Measurements from ENCODE around the gene PIK3R6.

The PIK3R6 gene

DNA sequence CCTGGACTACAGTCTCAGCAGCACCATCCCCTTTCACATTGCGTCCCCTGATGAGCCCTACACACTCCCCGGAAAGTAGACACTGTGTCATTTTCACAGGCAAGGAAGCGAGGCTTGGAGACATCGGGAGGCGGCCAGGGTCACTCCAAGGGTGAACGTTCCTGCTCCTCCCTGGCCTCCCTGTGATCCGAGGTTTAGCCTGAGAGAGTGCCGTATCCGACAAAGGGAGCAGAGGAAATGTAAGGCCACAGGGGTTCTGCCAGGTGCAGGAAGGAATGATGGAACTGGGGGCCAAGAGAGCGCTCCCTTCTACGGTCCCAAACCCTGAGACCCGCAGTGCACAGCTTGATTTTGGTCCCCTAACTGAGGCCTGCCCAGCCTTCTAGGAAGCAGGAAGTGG lies 8.0 kb upstream of the PIK3R6 start:
- no peaks in the 10 kb centered on the region for H3K79me2 ChIP-seq (ENCODE audit: insufficient read depth, low read depth)
- H3K4me1 ChIP-seq (ENCODE audit: low read depth, poor library complexity, severe bottlenecking) = no peaks in the 10 kb centered on the region
- H3K4me3 ChIP-seq (IDR thresholded peaks at IDR 0.05; ENCODE audit: insufficient read depth, low read depth, low read length) = no peak overlapping the region
- no peaks in the 10 kb centered on the region for H3K36me3 ChIP-seq (ENCODE audit: insufficient read depth)
- H4K20me1 ChIP-seq (ENCODE audit: insufficient read depth) = no peaks in the 10 kb centered on the region
- H2AFZ ChIP-seq (ENCODE audit: low read depth) = no peak overlapping the region
- no peaks in the 10 kb centered on the region for H3K27me3 ChIP-seq (ENCODE audit: insufficient read depth, low read depth)
- no peak overlapping the region for H3K4me2 ChIP-seq
- no peak for TF ChIP-seq CTCF (conservative IDR thresholded peaks at IDR 0.05; ENCODE audit: low read depth, low read length)
- H3K27ac ChIP-seq = no peak overlapping the region
- no peak overlapping the region for H3K9ac ChIP-seq

DNA sequence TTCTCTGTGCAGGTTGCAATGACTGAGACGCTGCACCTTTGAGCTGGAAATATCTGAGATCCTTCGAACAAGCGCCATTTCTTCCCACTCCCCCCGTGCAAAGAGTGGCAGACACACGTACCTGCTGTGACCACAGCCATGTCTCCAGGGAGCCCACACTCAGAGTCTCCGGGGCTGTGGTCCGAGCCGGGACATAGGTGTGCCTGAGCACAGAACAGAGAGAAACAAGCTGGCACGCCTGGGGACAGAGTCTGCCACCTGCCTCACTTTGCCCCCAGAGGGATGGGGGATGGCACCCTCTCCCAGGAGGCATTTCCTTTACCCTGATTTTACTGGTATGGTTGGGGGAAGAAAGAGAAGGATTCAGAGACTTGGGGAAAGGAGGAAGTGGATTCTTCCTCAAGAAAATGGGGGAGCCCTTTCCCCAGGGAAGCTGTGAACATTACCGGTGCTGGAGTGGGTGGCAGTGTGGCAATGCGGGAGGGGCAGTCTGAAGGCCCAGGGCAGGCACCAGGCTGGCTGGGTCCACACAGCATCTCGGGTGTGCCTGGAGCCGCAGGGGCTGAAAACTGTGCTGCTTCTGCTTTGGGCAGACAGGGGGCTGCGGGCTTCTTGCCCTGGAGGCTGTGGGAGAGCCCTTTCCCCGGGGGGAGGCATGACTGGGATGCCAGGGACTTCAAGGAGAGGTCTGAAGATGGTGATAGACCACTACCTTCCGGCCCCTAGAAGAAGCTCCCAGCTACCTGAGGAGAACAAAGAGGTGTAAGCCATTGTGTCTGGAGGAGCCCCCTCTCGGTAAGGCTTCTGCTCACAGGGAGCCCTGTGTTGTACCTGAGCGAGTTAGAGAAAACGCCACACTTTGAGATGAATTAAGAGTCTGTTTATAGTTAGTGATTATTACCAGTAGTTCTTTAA lies 6.6 kb upstream of the PIK3R6 start:
- H3K4me2 ChIP-seq = no peak overlapping the region
- H3K4me3 ChIP-seq (IDR thresholded peaks at IDR 0.05; ENCODE audit: insufficient read depth, low read depth, low read length) = no peak overlapping the region
- H3K27ac ChIP-seq = no peak overlapping the region
- H3K4me1 ChIP-seq (ENCODE audit: low read depth, poor library complexity, severe bottlenecking) = no peaks in the 10 kb centered on the region
- no peaks in the 10 kb centered on the region for H3K79me2 ChIP-seq (ENCODE audit: insufficient read depth, low read depth)
- no peak for TF ChIP-seq CTCF (conservative IDR thresholded peaks at IDR 0.05; ENCODE audit: low read depth, low read length)
- H2AFZ ChIP-seq (ENCODE audit: low read depth) = no peak overlapping the region
- no peak overlapping the region for H3K9ac ChIP-seq
- H3K27me3 ChIP-seq (ENCODE audit: insufficient read depth, low read depth) = no peaks in the 10 kb centered on the region
- no peaks in the 10 kb centered on the region for H4K20me1 ChIP-seq (ENCODE audit: insufficient read depth)
- H3K36me3 ChIP-seq (ENCODE audit: insufficient read depth) = no peaks in the 10 kb centered on the region

DNA sequence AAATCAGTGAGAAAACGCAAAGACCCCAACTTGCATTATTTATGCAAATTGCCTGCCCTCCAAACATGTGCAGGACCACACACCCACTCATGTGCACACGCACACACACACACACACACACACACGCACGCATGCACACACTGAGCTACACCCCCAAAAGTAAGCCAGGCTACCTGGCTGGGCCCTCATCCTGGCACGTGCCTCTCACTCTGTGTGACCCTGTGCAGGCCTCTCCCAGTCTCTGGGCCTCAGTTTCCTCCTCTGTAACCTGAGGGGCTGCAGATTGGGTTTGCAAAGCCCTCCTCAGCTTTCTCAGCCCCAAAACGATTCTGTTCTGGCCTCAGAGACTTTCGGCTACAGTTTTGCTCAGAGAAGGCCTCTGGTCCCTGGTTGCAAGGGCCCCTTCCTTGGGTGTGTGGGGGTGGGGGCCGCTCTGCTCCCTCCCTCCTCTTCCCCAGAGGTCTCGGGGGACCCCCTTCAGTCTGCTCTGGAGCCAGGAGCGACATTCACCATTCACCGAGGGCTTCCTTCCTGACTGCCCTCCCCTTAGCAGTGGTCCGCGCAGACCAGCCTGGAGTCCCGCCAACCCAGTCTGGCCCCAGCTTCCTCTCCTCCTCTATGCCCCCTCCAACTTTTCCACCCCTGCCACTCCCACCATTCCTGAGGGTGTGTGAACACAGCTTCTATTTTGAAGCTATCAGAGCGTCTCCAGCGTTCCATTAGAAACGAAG lies 5.4 kb upstream of the PIK3R6 start:
- H4K20me1 ChIP-seq (ENCODE audit: insufficient read depth) = no peaks in the 10 kb centered on the region
- TF ChIP-seq CTCF (conservative IDR thresholded peaks at IDR 0.05; ENCODE audit: low read depth, low read length) = no peak
- H3K36me3 ChIP-seq (ENCODE audit: insufficient read depth) = no peaks in the 10 kb centered on the region
- no peak overlapping the region for H3K27ac ChIP-seq
- no peaks in the 10 kb centered on the region for H3K27me3 ChIP-seq (ENCODE audit: insufficient read depth, low read depth)
- H3K4me2 ChIP-seq = no peak overlapping the region
- H3K4me3 ChIP-seq (IDR thresholded peaks at IDR 0.05; ENCODE audit: insufficient read depth, low read depth, low read length) = no peak overlapping the region
- H3K9ac ChIP-seq = no peak overlapping the region
- no peak overlapping the region for H2AFZ ChIP-seq (ENCODE audit: low read depth)
- H3K4me1 ChIP-seq (ENCODE audit: low read depth, poor library complexity, severe bottlenecking) = no peaks in the 10 kb centered on the region
- no peaks in the 10 kb centered on the region for H3K79me2 ChIP-seq (ENCODE audit: insufficient read depth, low read depth)

GRCh38 chr17:8872036-8872704 lies 4.7 kb upstream of the PIK3R6 start:
- Histone ChIP-seq H3K9ac (no peak overlapping the region), H3K36me3 (ENCODE audit: insufficient read depth) (no peaks in the 10 kb centered on the region), H3K79me2 (ENCODE audit: insufficient read depth, low read depth) (no peaks in the 10 kb centered on the region), H3K4me2 (no peak overlapping the region), H3K27ac (no peak overlapping the region), H2AFZ (ENCODE audit: low read depth) (no peak overlapping the region), H4K20me1 (ENCODE audit: insufficient read depth) (no peaks in the 10 kb centered on the region), H3K4me1 (ENCODE audit: low read depth, poor library complexity, severe bottlenecking) (no peaks in the 10 kb centered on the region), H3K27me3 (ENCODE audit: insufficient read depth, low read depth) (no peaks in the 10 kb centered on the region), H3K4me3 (IDR thresholded peaks at IDR 0.05; ENCODE audit: insufficient read depth, low read depth, low read length) (no peak overlapping the region)
- no peak for TF ChIP-seq CTCF (conservative IDR thresholded peaks at IDR 0.05; ENCODE audit: low read depth, low read length)
